Body of pancreas (tissue), 4 donors: ENCODE results near the gene IBTK. TPM values are rescaled to one million over a fixed set of nuclear protein-coding genes. Genes with fewer than 3 reads are reported as not detected.

ENCODE experiments used
- ATAC-seq: fragments of 150-250 bp; one replicate; pipeline ENCODE4 v1.9.1; 2016
- DNase-seq, 4 donors: peaks; one replicate each; pipeline ENCODE4 v3.0.0-alpha.2; 2019
- H3K27ac ChIP-seq, 4 donors: fragments of 200-600 bp; sonication (generic); 1 replicate in 3 of 4; 2 replicates in 1 of 4; pipeline versions ENCODE4 v1.5.1 to v1.6.1; 2016 to 2019; ENCODE audit warnings: mild to moderate bottlenecking in 1 of 4, mixed read lengths in 1 of 4, moderate library complexity in 1 of 4
- H3K27me3 ChIP-seq, 2 donors: fragments of 200-600 bp; sonication (generic); one replicate each; pipeline ENCODE4 v1.6.0; 2016; ENCODE audit warnings: mild to moderate bottlenecking in 1 of 2
- H3K36me3 ChIP-seq, 2 donors: fragments of 200-600 bp; sonication (generic); replicated peaks in 1 of 2; 2 replicates each; pipeline ENCODE4 v1.5.1; 2016; ENCODE audit warnings: low read depth in 2 of 2; ENCODE audit not compliant: insufficient read depth in 1 of 2
- H3K4me1 ChIP-seq: fragments of 200-600 bp; sonication (generic); one replicate; pipeline ENCODE4 v1.6.0; 2016
- H3K4me3 ChIP-seq, 2 donors: fragments of 200-600 bp; sonication (generic); 1 replicate in 1 of 2; 2 replicates in 1 of 2; pipeline ENCODE4 v1.5.1; 2016 to 2019
- H3K9me3 ChIP-seq, 3 donors: fragments of 200-600 bp; sonication (generic); 1 replicate in 2 of 3; 2 replicates in 1 of 3; pipeline ENCODE4 v1.5.1; 2016
- CTCF ChIP-seq, 7 experiments: fragments of 450-650 bp in 4 of 7; fragments of 200-600 bp in 3 of 7; sonication (generic) in 3 of 7; IDR thresholded peaks; one replicate each; pipeline ENCODE4 v1.5.1; 2016 to 2019; ENCODE audit warnings: antibody characterized with exemption in 7 of 7
- POLR2A ChIP-seq, 3 donors: fragments of 450-650 bp; IDR thresholded peaks; one replicate each; pipeline ENCODE4 v1.6.1; 2016; ENCODE audit warnings: antibody characterized with exemption in 3 of 3, mild to moderate bottlenecking in 2 of 3
- WGBS, 2 donors: methylation state at CpG; one replicate each; pipeline ENCODE4 v1.1.5; 2017; 5-methylcytosine and 5-hydroxymethylcytosine counted together
- intact Hi-C: fragments of 100-400 bp; cut with DNase I; formaldehyde crosslinking; loops from one replicate; pipeline ENCODE4 v1.15.1; 2023
- total RNA-seq, 2 donors: library from RNA; depleted of rRNA; stranded (reverse); fragments of >200 nt; gene quantifications; one replicate each; pipeline ENCODE4 v1.1.0, GENCODE V29; 2016

IBTK gene
- total RNA-seq, 2 donors from 2014 or later, result 18.8 to 27.2 TPM

GRCh38 chr6:82176616-82177015 is 70.9 kb downstream of the IBTK start:
- no peak overlapping the region for H3K27ac ChIP-seq
- H3K4me1 ChIP-seq, result no peaks in the 10 kb centered on the region
- WGBS, 2 donors, result 63 to 72% methylated on average over 1 of the region's 1 CpG
- intact Hi-C loops, result no loop called here
- DNase-seq (no peak), ATAC-seq (no peak)
- peaks cover 0 to 18% of the 10 kb centered on the region in 2 donors for H3K36me3 ChIP-seq
- no peak overlapping the region for H3K4me3 ChIP-seq
- no peaks in the 10 kb centered on the region for H3K9me3 ChIP-seq
- H3K27me3 ChIP-seq, result no peaks in the 10 kb centered on the region
- TF ChIP-seq CTCF (IDR thresholded peaks at IDR 0.05), result no peak
- TF ChIP-seq POLR2A (IDR thresholded peaks at IDR 0.05), result no peak

- Histone ChIP-seq H3K27me3 (no peaks in the 10 kb centered on the region), H3K4me1 (no peaks in the 10 kb centered on the region), H3K36me3 (peaks cover 0 to 17% of the 10 kb centered on the region in 2 donors), H3K9me3 (no peaks in the 10 kb centered on the region), H3K27ac (no peak overlapping the region), H3K4me3 (no peak overlapping the region)
- no peak for TF ChIP-seq POLR2A (IDR thresholded peaks at IDR 0.05)
- TF ChIP-seq CTCF (IDR thresholded peaks at IDR 0.05), result no peak
- intact Hi-C loops, result no loop called here
- no peak for ATAC-seq
- DNase-seq, result no peak
- WGBS, 2 donors, result 91 to 95% methylated on average over 5 of the region's 5 CpGs
Measured at GRCh38 chr6:82172594-82172993, 75.0 kb downstream of the IBTK start.

- Histone ChIP-seq H3K27ac (no peak overlapping the region), H3K36me3 (peaks cover 0 to 15% of the 10 kb centered on the region in 2 donors), H3K27me3 (no peaks in the 10 kb centered on the region), H3K9me3 (no peaks in the 10 kb centered on the region), H3K4me1 (no peaks in the 10 kb centered on the region), H3K4me3 (no peak overlapping the region)
- intact Hi-C loops, result no loop called here
- WGBS, 2 donors, result 91 to 96% methylated on average over 2 of the region's 2 CpGs
- TF ChIP-seq POLR2A (IDR thresholded peaks at IDR 0.05) (no peak), CTCF (IDR thresholded peaks at IDR 0.05) (no peak)
- ATAC-seq, result no peak
- DNase-seq, result no peak
Measured at GRCh38 chr6:82169138-82169876, 78.2 kb downstream of the IBTK start.

DNA sequence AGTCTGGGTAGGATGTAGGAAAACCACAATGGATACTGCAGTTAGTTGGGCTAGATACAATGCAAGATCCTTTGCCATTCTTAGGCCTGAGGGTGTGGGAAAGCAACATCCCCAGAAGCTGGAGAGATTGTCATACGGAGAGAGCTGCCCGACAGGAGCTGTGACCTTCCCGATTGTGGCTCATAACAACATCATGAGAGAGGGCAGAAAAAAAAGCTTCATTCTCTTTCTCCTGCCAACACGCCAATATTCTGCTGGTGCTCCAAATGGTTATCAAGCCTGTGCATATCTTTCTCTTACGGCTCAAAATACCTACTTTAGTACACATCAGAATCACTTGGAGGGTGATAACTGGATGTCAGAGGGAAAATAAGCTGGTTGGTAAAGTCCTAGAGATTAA is 81.1 kb downstream of the IBTK start:
- no peaks in the 10 kb centered on the region for H3K27me3 ChIP-seq
- peaks cover 0 to 9% of the 10 kb centered on the region in 2 donors for H3K36me3 ChIP-seq
- TF ChIP-seq CTCF (IDR thresholded peaks at IDR 0.05) (no peak), POLR2A (IDR thresholded peaks at IDR 0.05) (no peak)
- H3K27ac ChIP-seq, result no peak overlapping the region
- no peaks in the 10 kb centered on the region for H3K4me1 ChIP-seq
- no peak overlapping the region for H3K4me3 ChIP-seq
- peaks cover 0 to 4% (median 0%) of the 10 kb centered on the region in 3 donors for H3K9me3 ChIP-seq
- no peak for ATAC-seq
- 88 to 90% methylated on average over 5 of the region's 5 CpGs for WGBS, 2 donors
- intact Hi-C loops, result no loop called here
- DNase-seq, result no peak
